Left renal pelvis (tissue), 4 donors: ENCODE data around the gene BICC1. TPM values are rescaled to one million over a fixed set of nuclear protein-coding genes. Genes with fewer than 3 reads are reported as not detected.

Experiments used
- DNase-seq, 4 donors: peaks; one replicate each; pipeline ENCODE4 v3.0.0-alpha.2; 2013; ENCODE audit warnings: low read depth in 4 of 4, low spot score in 3 of 4
- polyA plus RNA-seq, 4 donors: library from polyadenylated mRNA; unstranded; fragments of 120-200 nt; gene quantifications; one replicate each; pipeline ENCODE4 v1.2.1, GENCODE V29; 2013; ENCODE audit not compliant: insufficient read length in 4 of 4

The BICC1 gene
- polyA plus RNA-seq, 4 donors = 48.7 to 90.2 (median 84.7) TPM

- DNase-seq = no peak
These were observed 132.9 kb downstream of the BICC1 start for GRCh38 chr10:58645416-58646146.

DNA sequence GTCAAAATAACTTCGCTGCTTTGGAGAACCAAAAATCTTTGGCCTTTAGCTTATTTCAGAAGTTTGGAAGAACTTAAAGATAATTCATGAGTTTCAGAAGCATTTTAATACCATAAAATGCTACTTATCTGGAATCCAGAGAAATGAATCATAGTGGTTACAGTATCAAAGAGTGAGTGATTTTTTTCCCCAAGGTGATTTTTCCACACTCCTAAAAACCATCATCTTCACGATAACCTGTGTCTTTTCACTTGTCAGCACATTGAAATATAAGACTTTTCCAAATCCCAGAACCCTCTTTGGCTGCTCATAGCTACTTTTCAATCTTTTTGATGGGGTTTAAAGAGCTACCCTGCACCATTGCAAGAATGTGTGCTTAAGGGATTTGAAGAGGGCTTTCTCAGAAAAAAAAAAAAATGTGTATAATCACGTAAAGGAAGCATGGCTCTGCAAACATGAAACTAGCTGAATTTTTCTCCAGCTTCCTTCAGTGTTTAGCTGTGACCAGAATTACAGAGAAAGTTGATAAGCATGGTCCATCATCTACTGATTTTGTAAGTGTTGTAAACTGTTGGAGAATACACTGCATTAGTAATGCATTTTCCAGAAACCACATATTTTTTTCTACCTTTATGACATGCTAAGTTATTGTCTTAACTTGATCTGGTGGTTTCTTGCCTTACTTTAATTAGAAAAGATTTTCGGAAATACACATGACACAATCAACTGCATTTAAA, 134.9 kb downstream of the BICC1 start:
- no peak for DNase-seq

DNA sequence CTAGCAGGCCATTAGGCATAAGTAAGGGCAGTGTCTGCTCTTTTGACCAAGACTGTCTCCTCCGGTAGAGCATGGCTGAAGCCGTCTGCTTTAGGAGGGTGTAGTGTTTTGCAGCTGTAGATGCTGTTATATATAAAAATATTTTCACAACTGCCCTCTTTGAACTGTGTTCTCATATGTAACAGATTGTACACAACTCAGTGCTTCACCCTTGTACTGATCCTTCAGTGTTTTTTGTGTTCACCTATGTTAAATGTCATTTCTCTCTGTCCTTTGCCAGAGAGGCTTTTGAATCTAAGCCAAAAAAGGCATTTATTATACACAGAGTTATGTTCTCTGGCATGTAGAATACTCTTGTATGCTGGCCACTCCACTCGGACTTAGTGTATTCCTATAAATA, 135.5 kb downstream of the BICC1 start:
- DNase-seq = no peak

DNA sequence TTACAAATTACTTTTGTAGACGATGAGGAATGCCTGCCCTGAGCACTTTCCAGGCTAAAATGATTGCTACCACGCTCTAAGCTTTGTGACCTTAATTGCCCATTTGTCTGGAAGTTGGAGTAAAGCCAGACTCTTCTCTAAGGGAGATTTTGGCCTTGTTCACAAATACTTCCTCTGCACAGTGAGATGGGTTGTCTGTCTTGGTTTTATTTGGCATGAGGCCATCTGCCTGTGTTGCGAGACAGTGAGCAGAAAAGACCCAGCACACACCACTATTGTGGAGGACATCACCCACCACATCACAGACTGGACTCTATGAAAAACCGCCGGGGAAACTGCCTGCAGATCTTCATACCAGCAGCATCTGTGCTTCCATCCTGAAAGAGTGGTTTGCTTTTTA, 138.4 kb downstream of the BICC1 start:
- DNase-seq = no peak

DNA sequence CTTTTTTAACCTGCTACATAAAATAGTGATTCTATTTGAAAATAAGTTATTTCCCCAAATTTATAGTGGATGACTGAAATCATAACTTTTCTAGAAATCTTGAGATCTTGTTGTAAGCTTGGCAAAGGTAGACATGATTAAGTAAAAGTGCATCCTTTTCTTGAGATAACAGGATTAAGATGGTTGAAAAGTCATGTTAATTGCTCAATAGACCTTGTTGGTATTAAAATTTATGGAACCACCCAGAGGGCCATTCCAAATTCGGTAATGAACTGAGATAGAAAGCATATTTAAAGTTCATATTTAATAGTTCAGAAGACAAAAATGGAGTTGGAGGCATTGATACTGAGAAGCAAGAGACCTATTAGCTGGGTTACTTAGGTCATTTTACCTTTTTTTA, 139.1 kb downstream of the BICC1 start:
- DNase-seq = no peak

DNA sequence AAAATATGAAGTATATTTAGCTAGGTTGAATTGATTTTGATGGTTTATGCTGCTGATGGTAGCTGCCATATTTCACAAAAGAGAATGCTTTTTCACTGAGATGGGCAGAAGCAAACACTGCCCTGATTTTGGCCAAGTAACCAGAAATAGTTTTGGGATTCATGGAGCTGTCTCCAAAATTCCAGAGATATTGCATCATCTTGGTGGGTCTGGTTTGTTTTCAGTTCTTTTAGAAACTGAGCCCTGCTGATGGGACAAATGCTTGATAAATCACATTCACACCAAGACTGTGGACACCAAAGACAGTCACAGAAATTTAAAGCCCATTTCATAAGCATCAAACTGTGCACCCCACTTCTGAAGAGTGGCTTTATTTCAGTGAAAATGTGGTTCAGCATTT, 140.5 kb downstream of the BICC1 start:
- no peak for DNase-seq

- no peak for DNase-seq
These were observed 148.0 kb downstream of the BICC1 start for GRCh38 chr10:58660575-58661255.

- no peak for DNase-seq
These were observed 148.7 kb downstream of the BICC1 start for GRCh38 chr10:58661336-58661735.

DNA sequence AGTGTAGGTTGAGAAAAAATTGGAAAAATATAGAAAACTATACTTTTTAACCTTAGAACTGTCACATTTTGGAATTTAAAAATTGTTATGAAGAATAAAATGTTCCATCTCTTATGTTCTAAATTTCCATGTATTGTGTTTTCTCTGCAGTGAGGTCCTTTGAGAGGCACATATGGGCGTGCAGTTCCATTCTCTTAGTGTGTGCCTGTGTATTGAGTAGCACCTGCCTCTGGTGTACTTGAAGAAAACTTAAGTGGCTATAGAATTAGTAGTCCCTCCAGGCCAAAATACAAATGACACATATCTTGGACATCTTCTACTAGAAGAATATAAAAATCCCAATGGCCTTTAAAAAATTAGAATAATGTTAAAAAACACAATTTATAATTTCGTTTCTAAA, 149.2 kb downstream of the BICC1 start:
- no peak for DNase-seq

DNA sequence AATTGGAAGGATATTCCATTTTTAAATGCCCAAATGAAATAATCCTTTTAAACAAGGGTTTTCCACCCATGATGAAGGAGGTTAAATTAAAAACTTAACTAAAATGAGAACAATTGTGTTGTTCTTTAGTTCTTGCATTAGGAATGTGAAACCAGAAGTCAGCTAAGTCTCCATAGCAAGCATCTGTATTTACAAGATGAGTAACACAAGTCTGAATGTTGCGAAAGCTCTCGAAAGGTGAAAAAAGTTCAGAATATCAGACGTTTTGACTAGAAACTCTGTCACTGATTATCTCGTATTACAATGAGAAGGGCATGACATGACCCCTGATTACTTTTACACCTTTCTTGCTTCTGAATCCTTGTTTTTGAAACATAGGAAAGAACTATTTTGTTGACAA, 149.6 kb downstream of the BICC1 start:
- no peak for DNase-seq

DNA sequence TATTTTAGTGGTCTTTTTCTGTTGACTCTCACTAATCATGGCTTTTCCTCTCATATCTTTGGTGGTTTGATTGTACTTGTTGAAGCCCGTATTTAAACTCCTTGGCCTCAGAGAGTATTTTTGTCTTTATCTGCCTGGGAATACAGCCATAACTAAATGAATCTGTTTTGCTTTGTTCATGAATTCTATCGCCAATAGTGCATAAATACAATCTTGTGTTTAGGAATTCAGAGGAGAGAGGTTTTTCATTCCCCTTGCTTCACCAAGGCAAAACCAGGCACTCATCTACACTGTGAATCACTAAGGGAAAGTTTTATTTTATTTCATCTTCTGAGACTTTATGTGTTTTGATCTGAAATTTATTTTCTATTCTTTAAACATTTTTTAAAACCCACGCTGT, 152.7 kb downstream of the BICC1 start:
- DNase-seq = no peak

GRCh38 chr10:58666024-58666423, 153.4 kb downstream of the BICC1 start:
- DNase-seq = no peak

DNA sequence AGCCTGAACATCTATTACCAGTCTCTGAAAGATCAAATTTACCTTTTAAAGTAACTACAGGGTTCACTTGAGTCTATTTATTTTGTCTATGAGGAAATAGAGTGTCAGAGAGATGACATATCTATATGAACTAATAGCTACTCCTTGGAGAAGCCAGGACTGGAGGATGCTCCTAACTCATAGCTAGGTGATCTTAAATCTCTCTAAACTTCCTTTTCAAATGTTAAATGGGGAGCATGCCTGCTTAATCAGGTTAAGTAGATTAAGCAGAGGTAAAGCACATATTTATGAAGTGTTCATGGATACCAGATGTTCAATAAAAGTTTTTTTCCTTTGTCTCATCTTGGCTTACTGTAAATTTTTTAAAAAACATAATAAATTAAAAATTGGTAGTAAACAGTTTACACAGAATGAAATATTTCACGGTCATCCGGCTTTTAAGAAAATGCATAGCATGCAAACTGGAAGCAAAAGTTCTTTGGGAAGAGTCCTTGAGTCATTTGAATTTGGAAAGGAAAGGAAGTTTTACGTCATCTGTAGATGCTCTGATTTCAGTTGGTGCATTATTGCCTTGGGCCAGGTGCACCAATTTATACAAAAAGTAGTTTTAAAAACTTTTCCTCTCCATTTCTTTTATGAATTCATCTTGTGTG, 155.1 kb downstream of the BICC1 start:
- no peak for DNase-seq

DNA sequence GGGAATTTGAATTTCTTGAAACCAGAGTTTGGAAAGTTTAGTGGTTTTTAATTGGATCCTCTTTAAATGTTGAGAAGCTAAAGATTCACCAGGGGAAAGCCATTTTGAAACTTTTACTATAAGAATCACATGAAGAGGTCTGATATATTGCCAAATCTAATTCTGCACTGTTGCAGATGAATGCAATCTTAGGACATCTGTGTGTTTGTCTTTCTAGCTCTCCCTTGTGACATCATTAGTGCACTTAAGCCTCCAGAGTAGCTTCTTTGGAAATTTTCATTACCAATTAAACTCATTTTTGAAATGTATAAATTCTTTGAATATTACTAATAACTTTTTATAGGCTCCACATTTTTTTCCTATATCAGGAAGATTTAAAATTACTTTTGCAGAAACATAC, 160.2 kb downstream of the BICC1 start:
- DNase-seq = no peak

DNA sequence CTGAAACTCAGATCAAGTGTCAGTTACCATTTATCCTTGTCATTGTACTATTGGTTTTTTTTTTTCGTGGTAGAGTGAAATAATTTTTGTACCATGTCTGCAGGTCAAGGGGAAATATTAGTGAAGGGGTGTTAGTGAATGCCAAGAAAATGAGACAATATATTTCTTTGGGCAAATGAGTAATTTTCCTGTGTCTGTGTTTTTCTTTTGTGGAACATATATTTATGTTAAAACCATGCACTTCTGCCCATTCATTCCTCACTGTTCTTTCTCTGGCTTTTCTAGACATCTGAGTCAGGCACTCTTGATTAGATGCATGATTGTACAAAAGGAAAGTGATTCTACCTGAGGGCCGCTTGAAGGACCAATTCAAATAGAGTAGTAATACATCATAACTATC, 161.6 kb downstream of the BICC1 start:
- DNase-seq = no peak

DNA sequence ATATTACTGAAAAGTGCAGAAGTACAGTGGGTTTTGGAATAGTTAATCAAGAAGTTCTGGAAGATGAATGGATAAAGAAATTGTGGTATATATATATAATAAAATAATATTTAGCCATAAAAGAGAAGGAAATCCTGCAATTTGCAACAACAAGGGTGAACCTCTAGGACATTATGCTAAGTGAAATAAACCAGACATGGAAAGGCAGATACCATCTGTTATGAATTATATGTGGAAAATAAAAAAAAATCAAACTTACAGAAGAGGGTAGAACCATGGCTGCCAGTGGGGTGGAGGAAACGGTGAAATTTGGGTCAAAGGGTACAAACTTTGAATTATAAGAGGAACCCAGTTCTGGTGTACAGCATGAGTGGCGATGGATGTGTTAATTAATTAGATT, 162.6 kb downstream of the BICC1 start:
- no peak for DNase-seq

- DNase-seq = no peak
These were observed 178.9 kb downstream of the BICC1 start for GRCh38 chr10:58691528-58691927.

GRCh38 chr10:58693919-58694318, 181.2 kb downstream of the BICC1 start:
- no peak for DNase-seq

GRCh38 chr10:58695022-58695421, 182.3 kb downstream of the BICC1 start:
- no peak for DNase-seq

DNA sequence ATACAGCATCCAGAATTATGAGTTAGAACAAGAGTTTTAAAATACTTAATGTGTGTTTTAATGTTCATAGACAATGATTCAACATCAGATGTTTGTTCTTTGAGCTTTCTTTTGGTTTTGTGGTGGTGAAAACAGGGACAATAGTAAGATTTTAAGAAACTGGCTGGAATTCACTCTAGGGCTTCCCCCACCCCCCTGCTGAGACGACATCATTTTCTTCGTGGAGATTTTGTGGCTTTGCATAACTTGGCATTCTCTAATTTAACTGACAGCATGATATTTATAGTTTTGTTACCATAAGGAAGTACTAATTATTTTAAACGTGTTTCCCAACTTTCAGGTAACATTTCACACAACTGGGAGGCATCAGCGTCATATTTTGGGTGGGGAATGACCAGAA, 184.1 kb downstream of the BICC1 start:
- no peak for DNase-seq

DNA sequence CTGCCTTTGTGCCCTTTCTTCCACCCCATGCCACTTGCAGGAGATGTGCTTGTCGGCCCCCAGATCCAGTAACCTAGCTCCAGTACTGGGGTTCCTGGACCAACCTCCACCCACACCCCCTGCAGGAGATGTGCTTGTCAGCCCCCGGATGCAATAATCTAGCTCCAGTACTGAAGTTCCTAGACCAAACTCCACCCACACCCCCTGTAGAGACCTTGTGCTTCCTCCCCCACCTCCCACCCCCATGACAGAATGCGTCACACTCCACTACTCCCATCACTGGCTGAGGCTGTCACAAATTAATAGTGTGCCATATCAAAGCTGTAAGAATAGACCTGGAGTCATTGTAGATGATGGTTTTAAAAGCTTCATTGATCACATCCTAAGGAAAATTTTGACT, 185.0 kb downstream of the BICC1 start:
- DNase-seq = no peak
